ENCODE measurements around the gene MEGF6.

MEGF6 gene

DNA sequence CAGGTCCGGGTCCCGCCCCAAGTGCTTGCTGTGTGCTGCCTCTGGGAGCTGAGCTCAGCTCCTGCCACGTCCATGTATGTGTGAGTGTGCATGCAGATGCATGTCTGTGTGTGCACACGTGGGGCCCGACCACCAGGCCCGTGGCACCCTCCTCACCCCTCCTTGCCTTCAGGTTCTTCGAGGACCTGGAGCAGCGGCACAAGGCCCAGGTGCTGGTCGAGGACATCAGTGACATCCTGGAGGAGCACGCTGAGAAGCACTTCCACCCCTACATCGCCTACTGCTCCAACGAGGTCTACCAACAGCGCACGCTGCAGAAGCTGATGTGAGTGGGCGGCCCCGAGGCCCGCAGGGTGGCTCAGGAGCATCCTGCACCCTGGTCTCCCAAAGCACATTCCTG, 138.4 kb downstream of the MEGF6 start:
- TF ChIP-seq, protein P1, sequence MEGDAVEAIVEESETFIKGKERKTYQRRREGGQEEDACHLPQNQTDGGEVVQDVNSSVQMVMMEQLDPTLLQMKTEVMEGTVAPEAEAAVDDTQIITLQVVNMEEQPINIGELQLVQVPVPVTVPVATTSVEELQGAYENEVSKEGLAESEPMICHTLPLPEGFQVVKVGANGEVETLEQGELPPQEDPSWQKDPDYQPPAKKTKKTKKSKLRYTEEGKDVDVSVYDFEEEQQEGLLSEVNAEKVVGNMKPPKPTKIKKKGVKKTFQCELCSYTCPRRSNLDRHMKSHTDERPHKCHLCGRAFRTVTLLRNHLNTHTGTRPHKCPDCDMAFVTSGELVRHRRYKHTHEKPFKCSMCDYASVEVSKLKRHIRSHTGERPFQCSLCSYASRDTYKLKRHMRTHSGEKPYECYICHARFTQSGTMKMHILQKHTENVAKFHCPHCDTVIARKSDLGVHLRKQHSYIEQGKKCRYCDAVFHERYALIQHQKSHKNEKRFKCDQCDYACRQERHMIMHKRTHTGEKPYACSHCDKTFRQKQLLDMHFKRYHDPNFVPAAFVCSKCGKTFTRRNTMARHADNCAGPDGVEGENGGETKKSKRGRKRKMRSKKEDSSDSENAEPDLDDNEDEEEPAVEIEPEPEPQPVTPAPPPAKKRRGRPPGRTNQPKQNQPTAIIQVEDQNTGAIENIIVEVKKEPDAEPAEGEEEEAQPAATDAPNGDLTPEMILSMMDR (IDR thresholded peaks at IDR 0.05; ENCODE audit: insufficient read depth, low read length, missing control alignments): no peak
- H3K4me3 ChIP-seq (ENCODE audit: low read depth, low read length): no peak overlapping the region
- POLR2A ChIA-PET: no interaction called here
- CTCF ChIA-PET: interaction anchor here (1.7 to 4.1 kb wide), 8 partner anchors 9 to 148 kb away, joined by 7 to 92 read pairs (median 15); partner anchors contain the start of gene ARHGEF16
- DNase-seq (ENCODE audit: low read depth, low spot score): no peak

DNA sequence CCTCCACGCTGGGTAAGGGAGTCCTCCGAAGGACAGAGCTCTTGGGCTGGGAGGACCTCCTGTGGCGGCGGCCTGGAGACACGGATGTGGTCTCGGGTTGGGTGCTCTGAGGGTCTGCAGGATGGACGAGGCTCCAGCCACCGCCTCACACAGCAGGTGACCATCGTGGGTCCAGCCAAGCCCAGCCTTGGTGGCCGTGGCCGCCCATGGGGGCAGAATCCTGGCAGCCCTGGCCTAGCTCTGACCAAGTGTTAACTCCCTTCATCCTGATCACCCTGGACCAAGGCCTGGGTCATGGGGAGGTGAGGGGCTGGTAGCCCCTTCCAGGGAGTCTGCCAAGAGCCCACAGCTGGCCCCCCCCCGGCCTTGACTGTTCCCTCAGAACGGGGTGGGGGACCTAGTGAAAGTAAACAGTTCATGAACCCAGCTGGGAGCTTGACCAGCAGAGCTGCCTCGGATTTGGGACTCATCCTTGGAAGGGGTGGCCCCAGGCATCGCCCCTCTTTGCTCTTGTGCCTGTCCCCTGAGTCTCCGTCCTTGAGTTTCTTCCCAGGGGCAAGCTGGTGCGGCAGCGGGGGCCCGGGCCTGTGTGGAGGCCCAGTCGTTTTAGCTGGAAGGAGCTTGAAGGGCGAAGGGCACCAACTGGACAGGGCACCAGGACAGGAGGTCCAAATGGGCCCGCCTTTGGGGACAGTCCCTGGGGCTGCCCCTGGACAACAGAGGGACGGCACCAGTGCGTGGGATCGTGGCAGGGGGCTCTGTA, 139.0 kb downstream of the MEGF6 start:
- ChIA-PET CTCF (interaction anchor here (0.8 to 4.1 kb wide), 15 partner anchors 10 to 152 kb away, joined by 3 to 92 read pairs (median 7); partner anchors contain the start of genes ARHGEF16 and TPRG1L), POLR2A (no interaction called here)
- DNase-seq (ENCODE audit: low read depth, low spot score): no peak
- TF ChIP-seq, protein P1 (IDR thresholded peaks at IDR 0.05; ENCODE audit: insufficient read depth, low read length, missing control alignments): no peak
- no peak overlapping the region for H3K4me3 ChIP-seq (ENCODE audit: low read depth, low read length)

DNA sequence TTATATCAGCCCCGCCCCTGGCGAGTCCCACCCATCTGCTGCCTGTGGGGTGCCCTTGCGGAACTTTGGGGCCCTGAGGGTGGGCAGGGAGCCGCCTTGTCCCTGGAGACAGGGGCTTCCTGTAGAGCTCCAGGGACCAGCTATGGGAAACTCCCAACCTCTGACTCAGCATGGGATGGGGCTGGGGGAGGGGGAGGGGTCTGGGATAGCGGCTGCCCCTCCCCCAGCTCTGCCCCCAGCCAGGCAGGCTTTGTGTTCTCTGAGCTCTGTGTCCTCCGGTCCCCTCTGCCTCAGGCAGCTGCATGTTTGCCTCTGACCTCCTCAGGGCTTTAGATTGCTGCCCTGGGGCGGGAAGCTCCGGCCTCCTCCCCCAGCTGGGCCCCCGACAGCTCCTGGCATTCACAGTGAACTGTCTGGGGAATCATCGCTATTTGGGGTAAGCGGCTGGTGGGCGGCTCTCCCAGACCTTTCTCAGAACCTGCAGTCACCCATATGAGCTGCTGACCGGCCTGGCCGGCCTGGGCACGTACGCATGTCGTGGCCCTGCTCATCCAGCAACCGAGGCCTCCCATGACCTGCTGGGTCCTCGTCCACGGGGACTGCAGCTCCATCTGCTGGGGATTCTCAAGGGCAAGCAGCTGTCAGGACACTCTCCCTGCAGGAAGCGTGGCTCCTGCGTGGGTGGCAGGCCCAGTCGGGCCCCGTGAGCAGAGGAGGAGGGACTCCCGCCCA, 139.8 kb downstream of the MEGF6 start:
- no peak overlapping the region for H3K4me3 ChIP-seq (ENCODE audit: low read depth, low read length)
- TF ChIP-seq, protein P1 (IDR thresholded peaks at IDR 0.05; ENCODE audit: insufficient read depth, low read length, missing control alignments): peak; percentile 69
- DNase-seq (ENCODE audit: low read depth, low spot score): no peak
- CTCF ChIA-PET: interaction anchor here (0.8 to 4.1 kb wide), 16 partner anchors 9 to 153 kb away, joined by 3 to 92 read pairs (median 6); partner anchors contain the start of genes ARHGEF16 and TPRG1L
- POLR2A ChIA-PET: no interaction called here

DNA sequence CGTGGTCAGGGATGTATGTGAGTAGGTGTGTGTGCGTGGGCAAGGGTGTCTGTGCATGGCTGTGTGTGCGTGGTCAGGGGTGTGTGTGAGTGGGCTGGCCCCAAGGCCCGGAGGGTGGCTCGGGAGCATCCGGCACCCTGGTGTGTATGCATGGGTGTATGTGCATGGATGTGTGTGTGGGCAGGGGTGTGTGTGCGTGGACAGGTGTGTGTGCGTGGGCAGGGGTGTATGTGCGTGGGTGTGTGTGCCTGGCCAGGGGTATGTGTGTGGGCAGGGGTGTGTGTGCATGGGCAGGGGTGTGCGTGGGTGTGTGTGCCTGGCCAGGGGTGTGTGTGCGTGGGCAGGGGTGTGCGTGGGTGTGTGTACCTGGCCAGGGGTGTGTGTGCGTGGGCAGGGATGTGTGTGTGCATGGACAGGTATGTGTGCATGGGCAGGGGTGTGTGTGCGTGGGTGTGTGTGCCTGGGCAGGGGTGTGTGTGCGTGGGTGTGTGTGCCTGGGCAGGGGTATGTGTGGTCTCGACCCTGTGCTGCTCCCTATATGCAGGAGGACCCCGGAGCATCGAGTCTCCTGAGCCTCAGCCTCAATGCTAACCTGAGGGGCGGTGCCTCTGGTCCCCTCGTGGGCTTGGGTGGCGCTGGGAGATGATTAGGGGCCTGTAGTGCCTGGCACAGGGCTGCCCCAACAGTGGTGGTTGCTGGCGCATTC, 140.5 kb downstream of the MEGF6 start:
- DNase-seq (ENCODE audit: low read depth, low spot score): no peak
- ChIA-PET POLR2A (no interaction called here), CTCF (interaction anchor here (0.9 to 4.1 kb wide), 13 partner anchors 8 to 153 kb away, joined by 3 to 92 read pairs (median 8); partner anchors contain the start of gene ARHGEF16)
- TF ChIP-seq, protein P1 (IDR thresholded peaks at IDR 0.05; ENCODE audit: insufficient read depth, low read length, missing control alignments): no peak
- no peak overlapping the region for H3K4me3 ChIP-seq (ENCODE audit: low read depth, low read length)

DNA sequence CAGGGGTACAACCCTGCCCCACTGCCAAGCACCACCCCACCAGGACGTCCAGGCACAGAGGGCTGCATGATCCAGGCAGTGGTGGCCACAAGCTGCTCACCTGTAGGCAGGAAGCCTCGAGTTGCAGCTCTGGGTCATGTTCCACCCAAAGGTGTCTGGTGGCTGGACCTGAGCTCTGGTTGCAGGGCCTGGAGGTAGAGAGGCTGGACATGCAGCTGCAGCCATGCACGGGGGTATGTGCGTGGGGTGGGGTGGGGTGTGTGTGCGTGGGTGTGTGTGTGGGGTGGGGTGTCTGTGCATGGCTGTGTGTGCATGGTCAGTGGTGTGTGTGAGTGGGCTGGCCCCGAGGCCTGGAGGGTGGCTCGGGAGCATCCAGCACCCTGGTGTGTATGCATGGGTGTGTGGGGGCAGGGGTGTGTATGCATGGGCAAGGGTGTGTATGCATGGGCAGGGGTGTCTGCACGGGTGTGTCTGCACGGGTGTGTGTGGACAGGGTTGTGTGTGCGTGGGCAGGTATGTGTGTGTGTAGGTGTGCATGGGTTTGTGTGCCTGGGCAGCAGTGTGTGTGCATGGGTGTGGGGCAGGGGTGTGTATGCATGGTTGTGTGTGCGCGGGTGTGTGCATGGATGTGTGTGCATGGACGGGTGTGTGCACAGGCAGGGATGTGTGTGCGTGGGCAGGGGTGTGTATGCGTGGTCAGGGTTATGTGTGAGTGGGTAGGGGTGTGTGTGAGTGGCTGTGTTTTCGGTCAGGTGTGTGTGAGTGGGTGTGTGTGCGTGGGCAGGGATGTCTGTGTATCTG, 141.3 kb downstream of the MEGF6 start:
- TF ChIP-seq, protein P1 (IDR thresholded peaks at IDR 0.05; ENCODE audit: insufficient read depth, low read length, missing control alignments): no peak
- no peak overlapping the region for H3K4me3 ChIP-seq (ENCODE audit: low read depth, low read length)
- DNase-seq (ENCODE audit: low read depth, low spot score): no peak
- POLR2A ChIA-PET: no interaction called here
- CTCF ChIA-PET: interaction anchor here (0.7 to 2.5 kb wide), 2 partner anchors 17 to 21 kb away, joined by 4 to 18 read pairs; no protein-coding TSS in a partner anchor

Data from AG04449 (cell line).